HG02623 (cell line): ENCODE measurements around the gene KLHDC7A.

Experiments
- ATAC-seq: cut with Tn5 transposase; IDR thresholded peaks from one replicate; pipeline ENCODE4 v1.9.1; 2021; ENCODE audit warnings: moderate library complexity; ENCODE audit not compliant: unreplicated experiment

Gene KLHDC7A

DNA sequence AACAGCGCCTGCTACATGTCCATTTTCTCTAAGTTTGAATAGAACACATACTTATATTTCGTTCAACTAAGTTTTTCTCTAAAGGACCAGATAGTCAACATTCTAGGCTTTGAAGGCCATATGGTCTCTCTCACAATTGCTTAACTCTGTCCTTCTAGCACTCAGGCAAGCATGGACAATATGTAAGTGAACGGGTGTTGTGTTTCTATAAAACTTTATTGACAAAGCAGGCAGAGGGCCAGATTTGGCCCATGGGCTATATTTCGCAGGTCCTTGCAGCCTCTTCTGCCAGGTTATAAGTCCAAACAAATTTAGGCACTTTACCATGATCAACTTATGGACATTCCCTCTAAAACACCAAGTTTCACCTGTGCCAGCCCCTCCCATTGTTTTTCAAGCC is 21.1 kb downstream of the KLHDC7A start:
- no peak for ATAC-seq

- ATAC-seq, result no peak
Measured at GRCh38 chr1:18504609-18505008, 23.9 kb downstream of the KLHDC7A start.

DNA sequence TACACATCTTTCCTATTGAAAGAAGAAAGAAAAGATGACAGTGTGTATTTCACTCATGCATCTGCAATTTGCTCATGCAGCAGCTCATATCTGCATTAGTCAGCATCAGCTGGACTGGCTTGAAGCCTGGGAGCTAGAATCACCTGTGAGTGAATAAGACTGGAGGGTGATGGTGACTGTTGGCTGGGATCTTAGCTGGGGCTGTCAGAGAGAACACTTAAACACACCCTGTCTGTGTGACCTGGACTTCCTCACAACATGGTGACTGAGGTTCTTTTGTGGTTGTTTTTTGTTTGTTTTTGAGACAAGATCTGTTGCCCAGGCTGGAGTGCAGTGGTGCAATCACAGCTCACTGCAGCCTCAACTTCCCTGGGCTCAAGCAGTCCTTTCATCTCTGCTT is 24.9 kb downstream of the KLHDC7A start:
- no peak for ATAC-seq

DNA sequence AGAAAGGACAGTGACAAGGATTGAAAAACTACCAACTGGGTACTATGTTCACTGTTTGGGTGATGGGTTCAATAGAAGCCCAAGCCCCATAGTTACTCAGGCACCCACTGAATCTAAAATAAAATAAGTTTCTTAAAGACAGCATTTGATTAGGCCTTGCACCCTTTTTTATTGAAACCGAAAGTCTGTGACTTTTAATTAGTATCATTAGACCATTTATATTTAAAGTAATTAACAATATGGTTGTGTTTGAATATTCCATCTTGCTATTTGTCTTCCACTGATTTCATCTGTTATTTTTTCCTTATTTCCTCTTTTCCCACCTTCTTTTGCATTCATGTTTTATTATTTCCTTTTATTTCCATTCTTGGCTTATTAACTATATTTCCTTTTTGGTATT is 27.4 kb downstream of the KLHDC7A start:
- ATAC-seq, result no peak

- no peak for ATAC-seq
Measured at GRCh38 chr1:18511149-18511873, 30.6 kb downstream of the KLHDC7A start.

GRCh38 chr1:18511874-18512150 is 31.1 kb downstream of the KLHDC7A start:
- no peak for ATAC-seq

- ATAC-seq, result no peak
Measured at GRCh38 chr1:18512883-18513282, 32.2 kb downstream of the KLHDC7A start.

DNA sequence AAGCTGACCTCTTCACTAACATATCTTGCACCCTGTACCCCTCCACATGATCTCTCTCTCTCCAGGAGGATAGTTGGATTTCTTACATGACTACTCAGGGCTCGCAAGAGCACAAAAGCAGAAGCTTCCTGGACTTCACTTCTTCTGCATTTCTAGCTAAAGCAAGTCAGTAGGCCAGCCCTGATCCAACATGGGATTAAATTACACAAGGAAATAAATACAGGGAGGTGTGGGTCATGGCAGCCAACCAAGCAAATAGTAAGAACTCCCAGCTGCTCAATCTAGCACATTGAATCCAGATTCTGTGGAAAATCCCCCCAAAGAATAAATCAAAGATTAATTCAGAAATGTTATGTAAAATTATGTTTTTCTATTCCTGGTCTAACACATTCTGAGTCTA is 33.3 kb downstream of the KLHDC7A start:
- no peak for ATAC-seq

GRCh38 chr1:18515120-18515667 is 34.5 kb downstream of the KLHDC7A start:
- no peak for ATAC-seq

GRCh38 chr1:18516473-18516872 is 35.7 kb downstream of the KLHDC7A start:
- no peak for ATAC-seq

GRCh38 chr1:18526436-18527275 is 45.9 kb downstream of the KLHDC7A start:
- ATAC-seq, result no peak

GRCh38 chr1:18527514-18527913 is 46.8 kb downstream of the KLHDC7A start:
- ATAC-seq, result no peak

DNA sequence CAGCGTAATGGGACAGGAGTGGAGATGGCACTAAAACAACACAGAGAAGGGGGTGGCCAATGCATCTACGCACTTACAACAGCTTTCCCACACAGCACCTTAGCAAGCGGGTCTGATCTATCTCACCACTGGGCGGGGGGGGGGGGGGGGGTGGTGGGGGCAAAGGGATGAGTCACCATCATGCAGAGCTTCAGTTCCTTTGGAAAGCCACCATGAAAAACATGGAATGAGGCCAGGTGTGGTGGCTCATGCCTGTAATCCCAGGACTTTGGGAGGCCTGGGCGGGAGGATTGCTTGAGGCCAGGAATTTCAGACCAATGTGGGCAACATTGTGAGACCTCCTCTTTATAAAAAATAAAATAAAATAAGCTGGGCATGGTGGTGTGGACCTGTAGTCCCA is 47.2 kb downstream of the KLHDC7A start:
- no peak for ATAC-seq

GRCh38 chr1:18528616-18529015 is 47.9 kb downstream of the KLHDC7A start:
- ATAC-seq, result no peak

GRCh38 chr1:18529714-18530113 is 49.0 kb downstream of the KLHDC7A start:
- no peak for ATAC-seq

GRCh38 chr1:18530587-18531502 is 50.1 kb downstream of the KLHDC7A start:
- ATAC-seq, result no peak

GRCh38 chr1:18531503-18531845 is 50.7 kb downstream of the KLHDC7A start:
- ATAC-seq, result no peak

GRCh38 chr1:18532390-18533170 is 51.9 kb downstream of the KLHDC7A start:
- ATAC-seq, result no peak

DNA sequence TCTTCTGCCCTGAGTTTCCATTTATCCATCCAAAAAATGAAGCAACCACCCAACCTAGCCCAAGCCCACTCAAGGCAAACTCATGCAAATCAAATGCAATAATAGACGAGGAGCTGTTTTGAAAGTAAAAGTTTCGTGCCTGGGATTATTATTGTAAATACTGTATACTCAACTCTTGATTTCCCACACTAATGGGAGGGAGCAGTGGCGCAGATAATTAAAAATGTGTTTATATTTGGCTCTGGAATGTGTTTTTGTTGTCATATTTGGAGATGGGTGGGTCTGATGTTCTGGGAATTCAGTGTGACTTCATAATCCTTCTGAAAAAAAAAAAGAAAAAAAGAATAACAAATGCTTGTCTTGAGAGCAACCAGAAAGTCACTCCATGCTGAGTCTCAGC is 52.5 kb downstream of the KLHDC7A start:
- no peak for ATAC-seq

GRCh38 chr1:18534810-18535205 is 54.1 kb downstream of the KLHDC7A start:
- no peak for ATAC-seq
